IPS-NIHi7 (cell line): ENCODE results near the gene TMEM129.
A peak's percentile ranks its signal among the peaks of the same experiment; 100 is the strongest.

Source experiments
- DNase-seq: peaks from one replicate; pipeline ENCODE4 v3.0.0; 2012; ENCODE audit warnings: mixed read lengths; ENCODE audit errors: extremely low spot score

TMEM129 gene

GRCh38 chr4:1758306-1759121 lies 37.4 kb upstream of the TMEM129 start:
- no peak for DNase-seq

- no peak for DNase-seq
Measured at GRCh38 chr4:1757836-1758235, 36.7 kb upstream of the TMEM129 start.

- DNase-seq = no peak
Measured at GRCh38 chr4:1756893-1757779, 36.0 kb upstream of the TMEM129 start.

GRCh38 chr4:1756079-1756478 lies 35.0 kb upstream of the TMEM129 start:
- DNase-seq = no peak

- no peak for DNase-seq
Measured at GRCh38 chr4:1755297-1755696, 34.2 kb upstream of the TMEM129 start.

GRCh38 chr4:1754336-1754735 lies 33.2 kb upstream of the TMEM129 start:
- DNase-seq = no peak

GRCh38 chr4:1753697-1754311 lies 32.7 kb upstream of the TMEM129 start:
- no peak for DNase-seq

GRCh38 chr4:1753294-1753696 lies 32.2 kb upstream of the TMEM129 start:
- no peak for DNase-seq

- no peak for DNase-seq
Measured at GRCh38 chr4:1752284-1753041, 31.3 kb upstream of the TMEM129 start.

- DNase-seq = no peak
Measured at GRCh38 chr4:1751919-1752283, 30.8 kb upstream of the TMEM129 start.

GRCh38 chr4:1751155-1751918 lies 30.2 kb upstream of the TMEM129 start:
- no peak for DNase-seq

- no peak for DNase-seq
Measured at GRCh38 chr4:1750381-1751154, 29.4 kb upstream of the TMEM129 start.

GRCh38 chr4:1749826-1750225 lies 28.7 kb upstream of the TMEM129 start:
- DNase-seq = no peak

GRCh38 chr4:1749370-1749769 lies 28.2 kb upstream of the TMEM129 start:
- no peak for DNase-seq

GRCh38 chr4:1748465-1748995 lies 27.4 kb upstream of the TMEM129 start:
- DNase-seq = peak; percentile 92

GRCh38 chr4:1747603-1747967 lies 26.5 kb upstream of the TMEM129 start:
- DNase-seq = no peak

- no peak for DNase-seq
Measured at GRCh38 chr4:1746919-1747602, 25.9 kb upstream of the TMEM129 start.

GRCh38 chr4:1746265-1746691 lies 25.2 kb upstream of the TMEM129 start:
- DNase-seq = peak; percentile 96

GRCh38 chr4:1745697-1746096 lies 24.6 kb upstream of the TMEM129 start:
- DNase-seq = no peak
